Measurements from ENCODE around the gene SIK2. TPM values are rescaled to one million over a fixed set of nuclear protein-coding genes. Genes with fewer than 3 reads are reported as not detected.
A peak's percentile ranks its signal among the peaks of the same experiment; 100 is the strongest.

Gene SIK2
- total RNA-seq, 1 donor from 2014 or later: 26.3 TPM

GRCh38 chr11:111676878-111677585 lies 74.8 kb downstream of the SIK2 start:
- intact Hi-C loops (cut with DNase I): no loop called here
- Histone ChIP-seq H3K36me3 (peaks cover 24% of the 10 kb centered on the region), H3K27ac (no peak overlapping the region), H3K4me3 (no peak overlapping the region), H3K4me1 (peaks cover 4% of the 10 kb centered on the region), H3K27me3 (ENCODE audit: low read depth) (no peaks in the 10 kb centered on the region), H3K9me3 (no peaks in the 10 kb centered on the region)
- ATAC-seq (peak in 1 of 2 donors; percentile 21), DNase-seq (no peak)
- TF ChIP-seq CTCF (IDR thresholded peaks at IDR 0.05): no peak

GRCh38 chr11:111680486-111681175 lies 78.4 kb downstream of the SIK2 start:
- Histone ChIP-seq H3K9me3 (no peaks in the 10 kb centered on the region), H3K36me3 (no peaks in the 10 kb centered on the region), H3K4me3 (no peak overlapping the region), H3K27me3 (ENCODE audit: low read depth) (no peaks in the 10 kb centered on the region), H3K4me1 (no peaks in the 10 kb centered on the region), H3K27ac (no peak overlapping the region)
- DNase-seq (no peak), ATAC-seq (no peak)
- no peak for TF ChIP-seq CTCF (IDR thresholded peaks at IDR 0.05)
- intact Hi-C loops (cut with DNase I): no loop called here

- H3K27me3 ChIP-seq (ENCODE audit: low read depth): no peaks in the 10 kb centered on the region
- DNase-seq (no peak), ATAC-seq (no peak)
- no peak overlapping the region for H3K27ac ChIP-seq
- intact Hi-C loops (cut with DNase I): no loop called here
- H3K36me3 ChIP-seq: peaks cover 10% of the 10 kb centered on the region
- H3K4me1 ChIP-seq: no peaks in the 10 kb centered on the region
- no peak for TF ChIP-seq CTCF (IDR thresholded peaks at IDR 0.05)
- H3K9me3 ChIP-seq: no peaks in the 10 kb centered on the region
- no peak overlapping the region for H3K4me3 ChIP-seq
These were observed 81.6 kb downstream of the SIK2 start for GRCh38 chr11:111683806-111684205.

- H3K27ac ChIP-seq: no peak overlapping the region
- peaks cover 14% of the 10 kb centered on the region for H3K36me3 ChIP-seq
- intact Hi-C loops (cut with DNase I): no loop called here
- H3K4me1 ChIP-seq: no peaks in the 10 kb centered on the region
- H3K4me3 ChIP-seq: no peak overlapping the region
- no peak for DNase-seq
- ATAC-seq: no peak
- H3K9me3 ChIP-seq: no peaks in the 10 kb centered on the region
- no peak for TF ChIP-seq CTCF (IDR thresholded peaks at IDR 0.05)
- no peaks in the 10 kb centered on the region for H3K27me3 ChIP-seq (ENCODE audit: low read depth)
These were observed 82.0 kb downstream of the SIK2 start for GRCh38 chr11:111684251-111684650.

GRCh38 chr11:111688013-111688412 lies 85.8 kb downstream of the SIK2 start:
- Histone ChIP-seq H3K27me3 (ENCODE audit: low read depth) (no peaks in the 10 kb centered on the region), H3K36me3 (peaks cover 18% of the 10 kb centered on the region), H3K27ac (no peak overlapping the region), H3K4me3 (no peak overlapping the region), H3K9me3 (no peaks in the 10 kb centered on the region), H3K4me1 (no peaks in the 10 kb centered on the region)
- DNase-seq: no peak
- TF ChIP-seq CTCF (IDR thresholded peaks at IDR 0.05): no peak
- intact Hi-C loops (cut with DNase I): no loop called here
- ATAC-seq: no peak

Data from lower lobe of right lung (tissue), 2 donors.